Neural progenitor cell (in vitro differentiated cells): ENCODE measurements around the gene TOLLIP. TPM values are rescaled to one million over a fixed set of nuclear protein-coding genes. Genes with fewer than 3 reads are reported as not detected.

ENCODE experiments used
- DNase-seq: peaks from one replicate; pipeline ENCODE4 v3.0.0-alpha.2; 2016; ENCODE audit warnings: low spot score
- H2AFZ ChIP-seq: fragments of 200-600 bp; sonication (generic); replicated peaks from 2 replicates; pipeline ENCODE4 v1.6.1; 2016; ENCODE audit warnings: antibody characterized with exemption
- H3F3A ChIP-seq: fragments of 200-600 bp; sonication (generic); 2 replicates; pipeline ENCODE4 v1.6.1; 2016; ENCODE audit warnings: antibody characterized with exemption, low read depth
- H3K27ac ChIP-seq: fragments of 200-600 bp; sonication (generic); 2 replicates; pipeline ENCODE4 v1.5.1; 2016; ENCODE audit warnings: mild to moderate bottlenecking
- H3K27me3 ChIP-seq: fragments of 200-600 bp; sonication (generic); 2 replicates; pipeline ENCODE4 v1.6.1; 2016; ENCODE audit warnings: mild to moderate bottlenecking, moderate library complexity
- H3K36me3 ChIP-seq: fragments of 200-600 bp; sonication (generic); 2 replicates; pipeline ENCODE4 v1.5.1; 2016
- H3K4me1 ChIP-seq: fragments of 200-600 bp; sonication (generic); 2 replicates; pipeline ENCODE4 v1.6.1; 2016; ENCODE audit warnings: mixed run types
- H3K4me2 ChIP-seq: fragments of 200-600 bp; sonication (generic); 2 replicates; pipeline ENCODE4 v1.6.1; 2016
- H3K4me3 ChIP-seq: fragments of 200-600 bp; sonication (generic); 2 replicates; pipeline ENCODE4 v1.5.1; 2016
- H3K79me2 ChIP-seq: fragments of 200-600 bp; sonication (generic); 2 replicates; pipeline ENCODE4 v1.6.1; 2016; ENCODE audit warnings: low read depth
- H3K9ac ChIP-seq: fragments of 200-600 bp; sonication (generic); 2 replicates; pipeline ENCODE4 v1.6.1; 2016
- H3K9me3 ChIP-seq: fragments of 200-600 bp; sonication (generic); 2 replicates; pipeline ENCODE4 v1.5.1; 2016; ENCODE audit warnings: low read depth
- H4K20me1 ChIP-seq: fragments of 200-600 bp; sonication (generic); 2 replicates; pipeline ENCODE4 v1.6.1; 2016; ENCODE audit warnings: low read depth
- H3K27ac Mint-ChIP-seq: 3 replicates; pipeline ENCODE4 v1.8.0; 2021; ENCODE audit warnings: mixed read lengths
- H3K27me3 Mint-ChIP-seq: 2 replicates; pipeline ENCODE4 v1.8.0; 2022; ENCODE audit warnings: low read depth, mild to moderate bottlenecking, inconsistent platforms, moderate library complexity, mixed read lengths; ENCODE audit not compliant: insufficient read depth
- H3K36me3 Mint-ChIP-seq: 3 replicates; pipeline ENCODE4 v1.8.0; 2021; ENCODE audit warnings: mixed read lengths
- H3K4me1 Mint-ChIP-seq: 3 replicates; pipeline ENCODE4 v1.8.0; 2021; ENCODE audit warnings: mixed read lengths
- H3K4me3 Mint-ChIP-seq: 3 replicates; pipeline ENCODE4 v1.8.0; 2021; ENCODE audit warnings: mild to moderate bottlenecking, moderate library complexity, mixed read lengths
- H3K9me3 Mint-ChIP-seq: 3 replicates; pipeline ENCODE4 v1.8.0; 2020; ENCODE audit warnings: mixed read lengths
- CTCF ChIP-seq: fragments of 200-600 bp; sonication (generic); IDR thresholded peaks from 2 replicates; pipeline ENCODE4 v1.5.1; 2017; ENCODE audit warnings: antibody characterized with exemption, mild to moderate bottlenecking
- EZH2 ChIP-seq: fragments of 200-600 bp; sonication (generic); IDR thresholded peaks from 2 replicates; pipeline ENCODE4 v1.6.1; 2017; ENCODE audit warnings: antibody characterized with exemption, mild to moderate bottlenecking, moderate library complexity
- EZH2phosphoT487 ChIP-seq: fragments of 200-600 bp; sonication (generic); IDR thresholded peaks from 2 replicates; pipeline ENCODE4 v1.6.1; 2017; ENCODE audit warnings: antibody characterized with exemption
- microRNA-seq: library from miRNA; unstranded; fragments of <30 nt; microRNA quantifications from one replicate; pipeline ENCODE4, GENCODE V29; 2016
- small RNA-seq: library from RNA; depleted of rRNA; stranded (forward); fragments of <200 nt; gene quantifications from one replicate; pipeline ENCODE3, GENCODE V24; 2015
- total RNA-seq: library from RNA; depleted of rRNA; stranded (reverse); fragments of >200 nt; gene quantifications from 2 replicates; pipeline ENCODE4 v1.2.3, GENCODE V29; 2015; ENCODE audit warnings: low replicate concordance

TOLLIP gene
- total RNA-seq, 1 donor from 2014 or later = 8.5 TPM

GRCh38 chr11:1226226-1226985, 83.0 kb downstream of the TOLLIP start:
- Histone ChIP-seq H3K27me3 (no peaks in the 10 kb centered on the region), H3K79me2 (no peaks in the 10 kb centered on the region), H2AFZ (no peak overlapping the region), H3K36me3 (no peaks in the 10 kb centered on the region), H3K27ac (no peak overlapping the region), H3K4me1 (peaks cover 4% of the 10 kb centered on the region), H3K4me2 (no peak overlapping the region), H3K9ac (no peak overlapping the region), H3F3A (no peaks in the 10 kb centered on the region), H4K20me1 (no peaks in the 10 kb centered on the region), H3K4me3 (no peak overlapping the region), H3K9me3 (no peaks in the 10 kb centered on the region)
- Mint-ChIP-seq H3K9me3 (no peaks in the 10 kb centered on the region), H3K4me3 (no peak overlapping the region), H3K27me3 (peaks cover 2% of the 10 kb centered on the region), H3K36me3 (no peaks in the 10 kb centered on the region), H3K27ac (no peak overlapping the region), H3K4me1 (no peaks in the 10 kb centered on the region)
- TF ChIP-seq CTCF (peak; percentile 38), EZH2 (no peak)
- peak; percentile 49 for DNase-seq

DNA sequence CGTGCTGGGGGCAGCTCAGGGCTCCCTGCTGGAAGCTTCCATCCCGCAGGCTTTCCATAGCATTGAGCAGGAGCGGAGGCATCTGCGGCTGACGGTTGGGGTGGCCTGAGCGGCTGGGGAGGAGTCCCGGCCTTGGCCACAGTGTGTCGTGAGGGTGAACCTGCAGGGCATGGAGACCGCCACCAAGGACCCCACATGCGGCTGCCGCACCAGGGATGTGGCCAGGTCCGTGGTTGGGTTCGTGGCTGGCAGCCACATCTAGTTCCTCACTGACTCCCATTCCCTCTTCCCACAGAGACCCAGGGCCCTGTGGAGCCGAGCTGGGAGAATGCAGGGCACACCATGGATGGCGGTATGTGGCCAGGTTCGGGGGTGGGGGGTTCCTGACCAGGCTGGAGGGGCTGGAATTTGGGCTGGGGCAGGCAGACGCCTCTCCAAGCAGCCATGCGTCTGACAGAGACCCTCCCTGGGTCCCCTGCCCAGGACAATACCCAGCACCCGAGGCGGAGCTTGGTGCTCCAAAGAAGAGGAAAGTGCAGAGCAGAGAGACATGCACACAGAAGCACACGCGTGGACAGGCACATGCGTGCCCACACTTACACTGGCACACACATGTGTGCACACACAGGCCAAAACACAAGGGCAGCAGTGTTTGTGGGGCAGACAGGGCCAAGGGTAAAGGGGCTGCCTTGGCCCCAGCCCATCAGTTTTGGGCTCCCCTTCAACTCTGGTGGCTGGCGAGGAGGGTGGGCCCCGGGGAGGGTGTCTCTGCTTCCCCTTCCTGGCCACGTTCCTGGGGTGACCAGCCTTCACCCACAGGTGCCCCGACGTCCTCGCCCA, 83.8 kb downstream of the TOLLIP start:
- no peak overlapping the region for H3K27ac Mint-ChIP-seq
- no peaks in the 10 kb centered on the region for H3K27me3 ChIP-seq
- no peaks in the 10 kb centered on the region for H3K36me3 Mint-ChIP-seq
- no peak overlapping the region for H2AFZ ChIP-seq
- H3K9ac ChIP-seq = no peak overlapping the region
- H3K9me3 ChIP-seq = no peaks in the 10 kb centered on the region
- no peaks in the 10 kb centered on the region for H4K20me1 ChIP-seq
- no peaks in the 10 kb centered on the region for H3K79me2 ChIP-seq
- DNase-seq = peak; percentile 2
- TF ChIP-seq EZH2phosphoT487 = no peak
- no peak overlapping the region for H3K4me3 Mint-ChIP-seq
- no peaks in the 10 kb centered on the region for H3F3A ChIP-seq
- no peak overlapping the region for H3K27ac ChIP-seq
- H3K4me1 Mint-ChIP-seq = no peaks in the 10 kb centered on the region
- H3K27me3 Mint-ChIP-seq = no peaks in the 10 kb centered on the region
- H3K36me3 ChIP-seq = no peaks in the 10 kb centered on the region
- no peaks in the 10 kb centered on the region for H3K9me3 Mint-ChIP-seq
- no peak overlapping the region for H3K4me3 ChIP-seq
- peaks cover 4% of the 10 kb centered on the region for H3K4me1 ChIP-seq
- H3K4me2 ChIP-seq = no peak overlapping the region

DNA sequence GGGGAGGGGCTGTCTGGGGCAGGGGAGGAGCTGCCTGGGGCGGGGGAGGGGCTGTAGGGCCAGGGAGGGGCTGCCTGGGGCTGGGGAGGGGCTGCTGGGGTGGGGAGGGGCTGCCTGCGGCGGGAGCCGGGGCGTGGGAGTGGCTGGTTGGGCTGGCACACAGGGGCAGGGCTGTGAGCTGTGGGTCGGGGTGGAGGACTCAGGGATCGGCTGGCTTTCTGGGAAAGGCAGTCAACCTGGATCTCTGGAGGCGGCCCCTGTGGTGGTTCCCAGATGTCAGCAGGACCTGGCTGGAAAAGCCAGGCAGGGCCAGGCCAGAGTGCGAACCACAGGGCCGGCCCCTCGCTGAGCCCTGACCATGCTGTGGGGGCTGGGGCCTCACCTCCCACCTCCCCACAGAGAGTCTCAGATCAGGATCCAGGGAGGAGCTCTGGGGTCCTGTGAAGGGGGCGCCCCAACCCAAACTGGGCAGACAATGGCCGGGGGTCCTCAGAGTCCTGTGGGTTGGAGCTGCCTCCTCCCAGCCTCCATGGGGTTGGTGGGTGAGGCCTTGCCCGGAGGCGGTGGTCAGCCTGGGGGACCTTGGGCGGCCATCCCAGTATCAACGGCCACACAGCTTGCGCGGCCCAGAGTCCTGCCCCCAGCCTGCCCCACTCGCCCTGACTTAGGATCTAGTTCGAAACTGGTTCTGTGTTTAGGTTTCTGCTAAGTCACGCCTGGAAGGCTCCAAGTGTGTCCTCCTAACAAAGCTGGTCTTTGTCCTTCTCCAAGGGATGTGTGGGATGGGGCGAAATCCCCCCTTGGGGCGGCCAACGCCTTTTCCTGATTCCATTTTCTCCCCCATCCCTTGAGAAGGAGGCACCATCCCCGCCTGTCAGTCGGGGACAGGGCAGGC, 84.7 kb downstream of the TOLLIP start:
- DNase-seq = peak; percentile 56
- no peaks in the 10 kb centered on the region for H3K9me3 Mint-ChIP-seq
- no peak for TF ChIP-seq EZH2phosphoT487
- TF ChIP-seq CTCF = no peak
- TF ChIP-seq EZH2 = no peak
- Histone ChIP-seq H3K4me2 (no peak overlapping the region), H3K9ac (no peak overlapping the region), H3K27me3 (no peaks in the 10 kb centered on the region), H3K79me2 (no peaks in the 10 kb centered on the region), H3F3A (no peaks in the 10 kb centered on the region), H4K20me1 (no peaks in the 10 kb centered on the region), H3K4me1 (peaks cover 5% of the 10 kb centered on the region), H3K36me3 (no peaks in the 10 kb centered on the region), H3K9me3 (no peaks in the 10 kb centered on the region), H2AFZ (no peak overlapping the region), H3K4me3 (no peak overlapping the region), H3K27ac (no peak overlapping the region)
- no peak overlapping the region for H3K4me3 Mint-ChIP-seq
- H3K27me3 Mint-ChIP-seq = no peaks in the 10 kb centered on the region
- H3K4me1 Mint-ChIP-seq = no peaks in the 10 kb centered on the region
- H3K36me3 Mint-ChIP-seq = no peaks in the 10 kb centered on the region
- no peak overlapping the region for H3K27ac Mint-ChIP-seq

Small RNAs within 50 kb of the gene (microRNA-seq; reads per million reads assigned to microRNA genes)
- not detected for gene MIR6744

Small RNAs within 50 kb of the gene (small RNA-seq; reads per million reads assigned to genes)
- not detected for gene MIR6744

Other genes starting within 250 kb of the TOLLIP start
- not detected in 2 replicates for gene MUC2, start 234.8 kb downstream of the TOLLIP start, total RNA-seq
- not detected in 2 replicates for gene MUC5AC, start 151.7 kb downstream of the TOLLIP start, total RNA-seq
- gene MUC5B, start 86.6 kb downstream of the TOLLIP start, total RNA-seq = 0.03 TPM in 1 of 2 replicates, not detected in the other
- gene BRSK2, start 80.3 kb upstream of the TOLLIP start, total RNA-seq = 8.2 and 13.8 TPM in 2 replicates
- 8.0 and 17.6 TPM in 2 replicates for gene MOB2, start 177.1 kb upstream of the TOLLIP start, total RNA-seq